ENCODE results near the gene OR8S1. TPM values are rescaled to one million over a fixed set of nuclear protein-coding genes. Genes with fewer than 3 reads are reported as not detected.
"Not testable (repeated sequence)": the region's sequence is repeated elsewhere in the genome, so short reads cannot be mapped to it uniquely, and the experiment has no call there.

The OR8S1 gene
- total and polyA plus RNA-seq, 2 of the 8 experiments (the other 6 are each of a cell fraction or from before 2014, with no cell fraction given): not detected

- peaks cover 5 to 10% of the 10 kb centered on the region in 2 experiments; a peak in 3 of 4 replicates for H3K9me3 ChIP-seq (ENCODE audit: insufficient read depth in 2 of 2, low read depth in 1 of 2, low read length in 1 of 2)
- H2BK20ac ChIP-seq (ENCODE audit: low read length); H3K36me3 ChIP-seq (ENCODE audit: control insufficient read depth in 2 of 4, insufficient read depth in 4 of 4, low read length in 3 of 4); H2BK5ac ChIP-seq (ENCODE audit: low read depth, low read length); FAIRE-seq; POLR2A ChIA-PET (ENCODE audit: partially characterized antibody); H2AFZ ChIP-seq (ENCODE audit: low read length); H4K8ac ChIP-seq (ENCODE audit: extremely low read depth, insufficient read depth, low read length); H4K20me1 ChIP-seq (replicated peaks in 1 of 2; ENCODE audit: control insufficient read depth in 1 of 2, insufficient read depth in 2 of 2, low read length in 2 of 2); H3K23ac ChIP-seq (ENCODE audit: insufficient read length); DNase-seq (ENCODE audit: low read depth in 1 of 2, low spot score in 2 of 2); H3K4me2 ChIP-seq (ENCODE audit: insufficient read depth in 1 of 2, low read depth in 2 of 2, low read length in 2 of 2); H3K27ac ChIP-seq (ENCODE audit: low read depth, low read length); H3K27me3 ChIP-seq (replicated peaks in 1 of 4; ENCODE audit: control insufficient read depth in 3 of 4, extremely low read depth in 1 of 4, insufficient read depth in 3 of 4, low read length in 3 of 4); H3K4me3 ChIP-seq (ENCODE audit: extremely low read depth in 1 of 4, insufficient read depth in 2 of 4, low read depth in 3 of 4, low read length in 4 of 4); H2BK120ac ChIP-seq (replicated peaks; ENCODE audit: low read depth, low read length); H3K56ac ChIP-seq (replicated peaks; ENCODE audit: insufficient read length, low read depth, low read length); H3K4me1 ChIP-seq (replicated peaks in 1 of 4; ENCODE audit: control insufficient read depth in 3 of 4, insufficient read depth in 4 of 4, low read length in 3 of 4); H3K4ac ChIP-seq (replicated peaks; ENCODE audit: insufficient read length, low read depth, low read length); H4K5ac ChIP-seq (ENCODE audit: insufficient read length, low read depth, low read length); H3K79me2 ChIP-seq (ENCODE audit: control insufficient read depth in 1 of 2, insufficient read depth in 2 of 2, low read length in 2 of 2); H3K23me2 ChIP-seq (ENCODE audit: low read depth, low read length); H3K18ac ChIP-seq (ENCODE audit: extremely low read depth, low read length); H3K14ac ChIP-seq (ENCODE audit: insufficient read length); H2BK12ac ChIP-seq (ENCODE audit: low read depth, low read length); H3K9ac ChIP-seq (replicated peaks in 1 of 4; ENCODE audit: extremely low read depth in 1 of 4, low read depth in 3 of 4, low read length in 3 of 4); H3K79me1 ChIP-seq (ENCODE audit: low read depth, low read length); H4K91ac ChIP-seq (replicated peaks; ENCODE audit: insufficient read length, low read length); H2BK15ac ChIP-seq (ENCODE audit: low read length); H2AK5ac ChIP-seq (ENCODE audit: low read depth, low read length): not testable (repeated sequence)
- CTCF ChIA-PET (ENCODE audit: partially characterized antibody): interaction anchor here (1.6 kb wide), 1 partner anchor 10 kb away, joined by 6 read pairs; no protein-coding TSS in a partner anchor
- 95% methylated on average over 11 of the region's 13 CpGs; no CpG with 5 or more reads in 1 of the 2 experiments for WGBS, 2 experiments (ENCODE audit: extremely low coverage in 1 of 2, insufficient coverage in 1 of 2, insufficient read length in 1 of 2, insufficient replicate concordance in 2 of 2, low coverage in 1 of 2, low lambda C conversion rate in 2 of 2, missing lambda C conversion rate in 1 of 2)
Measured at GRCh38 chr12:48551636-48552035, 26.2 kb downstream of the OR8S1 start.

- H3K27me3 ChIP-seq (replicated peaks in 1 of 4; ENCODE audit: control insufficient read depth in 3 of 4, extremely low read depth in 1 of 4, insufficient read depth in 3 of 4, low read length in 3 of 4); H3K79me1 ChIP-seq (ENCODE audit: low read depth, low read length); H2AFZ ChIP-seq (ENCODE audit: low read length); H3K9ac ChIP-seq (replicated peaks in 1 of 4; ENCODE audit: extremely low read depth in 1 of 4, low read depth in 3 of 4, low read length in 3 of 4); H2AK5ac ChIP-seq (ENCODE audit: low read depth, low read length); H2BK20ac ChIP-seq (ENCODE audit: low read length); H3K23me2 ChIP-seq (ENCODE audit: low read depth, low read length); DNase-seq (ENCODE audit: low read depth in 1 of 2, low spot score in 2 of 2); H2BK5ac ChIP-seq (ENCODE audit: low read depth, low read length); H2BK120ac ChIP-seq (replicated peaks; ENCODE audit: low read depth, low read length); H3K4ac ChIP-seq (replicated peaks; ENCODE audit: insufficient read length, low read depth, low read length); H3K56ac ChIP-seq (replicated peaks; ENCODE audit: insufficient read length, low read depth, low read length); H2BK15ac ChIP-seq (ENCODE audit: low read length); H3K27ac ChIP-seq (ENCODE audit: low read depth, low read length); H4K5ac ChIP-seq (ENCODE audit: insufficient read length, low read depth, low read length); H3K36me3 ChIP-seq (ENCODE audit: control insufficient read depth in 2 of 4, insufficient read depth in 4 of 4, low read length in 3 of 4); H3K14ac ChIP-seq (ENCODE audit: insufficient read length); H3K4me1 ChIP-seq (replicated peaks in 1 of 4; ENCODE audit: control insufficient read depth in 3 of 4, insufficient read depth in 4 of 4, low read length in 3 of 4); H2BK12ac ChIP-seq (ENCODE audit: low read depth, low read length); H4K20me1 ChIP-seq (replicated peaks in 1 of 2; ENCODE audit: control insufficient read depth in 1 of 2, insufficient read depth in 2 of 2, low read length in 2 of 2); H3K79me2 ChIP-seq (ENCODE audit: control insufficient read depth in 1 of 2, insufficient read depth in 2 of 2, low read length in 2 of 2); H3K4me2 ChIP-seq (ENCODE audit: insufficient read depth in 1 of 2, low read depth in 2 of 2, low read length in 2 of 2); H3K18ac ChIP-seq (ENCODE audit: extremely low read depth, low read length); H4K91ac ChIP-seq (replicated peaks; ENCODE audit: insufficient read length, low read length); H4K8ac ChIP-seq (ENCODE audit: extremely low read depth, insufficient read depth, low read length); H3K23ac ChIP-seq (ENCODE audit: insufficient read length); H3K4me3 ChIP-seq (ENCODE audit: extremely low read depth in 1 of 4, insufficient read depth in 2 of 4, low read depth in 3 of 4, low read length in 4 of 4); FAIRE-seq; POLR2A ChIA-PET (ENCODE audit: partially characterized antibody): not testable (repeated sequence)
- peaks cover 5 to 10% of the 10 kb centered on the region in 2 experiments; a peak in 3 of 4 replicates for H3K9me3 ChIP-seq (ENCODE audit: insufficient read depth in 2 of 2, low read depth in 1 of 2, low read length in 1 of 2)
- CTCF ChIA-PET (ENCODE audit: partially characterized antibody): interaction anchor here (0.6 to 2.2 kb wide), 6 partner anchors 10 to 66 kb away, joined by 3 to 9 read pairs (median 3); no protein-coding TSS in a partner anchor
- 98% methylated on average over 11 of the region's 11 CpGs; no CpG with 5 or more reads in 1 of the 2 experiments for whole genome bisulfite sequencing, 2 experiments (ENCODE audit: extremely low coverage in 1 of 2, insufficient coverage in 1 of 2, insufficient read length in 1 of 2, insufficient replicate concordance in 2 of 2, low coverage in 1 of 2, low lambda C conversion rate in 2 of 2, missing lambda C conversion rate in 1 of 2)
Measured at GRCh38 chr12:48553666-48554343, 28.4 kb downstream of the OR8S1 start.

Data from H1 (cell line).